ENCODE measurements around the gene KLHL29.

The KLHL29 gene

GRCh38 chr2:23434721-23435121 lies 49.7 kb downstream of the KLHL29 start:
- H3K4me3 ChIP-seq (ENCODE audit: low read depth, low read length): no peak overlapping the region
- no peak for TF ChIP-seq CTCF (IDR thresholded peaks at IDR 0.05; ENCODE audit: borderline replicate concordance, insufficient read depth, low read depth, low read length)

- H3K4me3 ChIP-seq (ENCODE audit: low read depth, low read length): no peak overlapping the region
- no peak for TF ChIP-seq CTCF (IDR thresholded peaks at IDR 0.05; ENCODE audit: borderline replicate concordance, insufficient read depth, low read depth, low read length)
Measured at GRCh38 chr2:23435250-23436035, 50.5 kb downstream of the KLHL29 start.

- TF ChIP-seq CTCF (IDR thresholded peaks at IDR 0.05; ENCODE audit: borderline replicate concordance, insufficient read depth, low read depth, low read length): no peak
- no peak overlapping the region for H3K4me3 ChIP-seq (ENCODE audit: low read depth, low read length)
Measured at GRCh38 chr2:23436346-23437098, 51.5 kb downstream of the KLHL29 start.

- no peak overlapping the region for H3K4me3 ChIP-seq (ENCODE audit: low read depth, low read length)
- TF ChIP-seq CTCF (IDR thresholded peaks at IDR 0.05; ENCODE audit: borderline replicate concordance, insufficient read depth, low read depth, low read length): no peak
Measured at GRCh38 chr2:23441414-23441813, 56.4 kb downstream of the KLHL29 start.

GRCh38 chr2:23445450-23445868 lies 60.5 kb downstream of the KLHL29 start:
- TF ChIP-seq CTCF (IDR thresholded peaks at IDR 0.05; ENCODE audit: borderline replicate concordance, insufficient read depth, low read depth, low read length): no peak
- no peak overlapping the region for H3K4me3 ChIP-seq (ENCODE audit: low read depth, low read length)

GRCh38 chr2:23446916-23447315 lies 61.9 kb downstream of the KLHL29 start:
- H3K4me3 ChIP-seq (ENCODE audit: low read depth, low read length): no peak overlapping the region
- TF ChIP-seq CTCF (IDR thresholded peaks at IDR 0.05; ENCODE audit: borderline replicate concordance, insufficient read depth, low read depth, low read length): no peak
